Activated T-helper 1 cell treated with Interleukin-2 at 50 U/mL for 16 hours (primary cell): ENCODE measurements around the gene RASAL2.

Experiments
- DNase-seq: peaks from one replicate; pipeline ENCODE4 v3.0.0-alpha.2; 2020; ENCODE audit warnings: low read depth

The RASAL2 gene

DNA sequence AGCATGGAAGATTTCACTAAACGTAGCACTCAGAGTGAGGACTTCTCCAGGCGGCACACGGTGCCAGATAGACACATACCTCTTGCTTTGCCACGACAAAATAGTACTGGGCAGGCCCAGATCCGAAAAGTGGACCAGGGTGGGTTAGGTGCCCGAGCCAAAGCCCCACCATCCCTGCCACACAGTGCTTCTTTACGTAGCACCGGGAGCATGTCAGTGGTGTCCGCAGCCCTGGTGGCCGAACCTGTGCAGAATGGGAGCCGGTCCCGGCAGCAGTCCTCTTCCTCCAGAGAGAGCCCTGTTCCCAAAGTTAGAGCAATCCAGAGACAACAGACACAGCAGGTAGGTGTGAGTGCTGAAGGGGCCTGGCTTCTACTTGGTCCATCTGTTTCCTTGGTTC is 364.3 kb downstream of the RASAL2 start:
- DNase-seq, result no peak

GRCh38 chr1:178461104-178461503 is 367.2 kb downstream of the RASAL2 start:
- no peak for DNase-seq

GRCh38 chr1:178461701-178462100 is 367.8 kb downstream of the RASAL2 start:
- DNase-seq, result no peak

GRCh38 chr1:178464141-178464540 is 370.2 kb downstream of the RASAL2 start:
- DNase-seq, result no peak

DNA sequence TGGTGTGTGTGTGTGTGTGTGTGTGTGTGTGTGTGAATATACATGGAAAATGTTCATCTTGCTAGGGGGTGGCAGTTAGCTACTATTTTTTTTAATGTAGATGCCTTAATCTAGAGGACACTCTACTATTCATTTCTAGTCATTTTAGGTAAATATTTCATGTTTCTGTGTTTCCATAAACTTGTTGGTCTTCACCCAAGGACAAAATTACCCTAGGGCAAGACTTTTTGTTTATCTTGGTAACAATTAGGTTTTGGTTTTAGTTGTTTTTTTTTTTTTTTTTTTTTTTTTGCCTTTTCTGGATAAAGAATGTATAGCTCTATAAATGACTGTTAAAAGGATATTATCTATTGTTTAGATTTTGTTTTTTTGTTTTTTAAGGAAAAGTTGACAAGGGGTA is 370.7 kb downstream of the RASAL2 start:
- no peak for DNase-seq

DNA sequence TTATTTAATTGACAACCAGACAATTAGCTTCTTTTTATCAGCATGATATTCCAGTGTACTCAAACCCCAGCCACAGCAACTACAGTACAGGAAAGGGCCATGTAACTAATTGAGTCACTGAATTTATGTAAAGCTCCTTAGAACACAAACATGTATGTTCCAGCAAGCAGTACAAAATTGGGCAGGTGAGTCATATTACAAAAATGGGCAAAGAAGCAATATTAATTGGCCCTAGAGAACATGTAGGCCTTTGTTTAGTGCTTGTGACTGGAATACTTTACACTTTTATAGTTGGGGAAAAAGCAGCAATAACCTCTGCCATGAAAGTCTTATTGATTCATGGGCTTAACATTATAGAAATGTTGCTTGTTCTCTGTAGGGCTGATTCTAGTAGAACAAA is 371.1 kb downstream of the RASAL2 start:
- DNase-seq, result no peak

- no peak for DNase-seq
These were observed 373.9 kb downstream of the RASAL2 start for GRCh38 chr1:178467837-178468236.

GRCh38 chr1:178470411-178470960 is 376.6 kb downstream of the RASAL2 start:
- no peak for DNase-seq

DNA sequence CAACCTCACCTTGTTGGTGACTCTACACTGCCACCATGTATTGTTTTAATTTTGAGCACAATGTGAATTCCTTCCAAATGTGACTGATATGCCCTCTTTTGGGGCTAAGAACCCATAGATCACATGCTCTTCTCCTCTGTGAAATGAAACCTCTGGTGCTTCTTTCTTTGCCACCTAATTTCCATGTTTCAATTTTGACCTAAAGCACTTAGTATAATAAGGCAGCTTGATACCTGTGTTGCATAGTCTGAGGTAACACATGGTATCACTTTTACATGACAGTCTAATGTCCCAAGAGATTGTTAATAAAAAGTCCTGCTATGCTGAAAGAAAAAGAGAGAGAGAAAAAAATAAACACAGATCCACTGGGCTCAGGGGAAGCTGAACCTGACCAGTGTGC is 378.6 kb downstream of the RASAL2 start:
- DNase-seq, result no peak

DNA sequence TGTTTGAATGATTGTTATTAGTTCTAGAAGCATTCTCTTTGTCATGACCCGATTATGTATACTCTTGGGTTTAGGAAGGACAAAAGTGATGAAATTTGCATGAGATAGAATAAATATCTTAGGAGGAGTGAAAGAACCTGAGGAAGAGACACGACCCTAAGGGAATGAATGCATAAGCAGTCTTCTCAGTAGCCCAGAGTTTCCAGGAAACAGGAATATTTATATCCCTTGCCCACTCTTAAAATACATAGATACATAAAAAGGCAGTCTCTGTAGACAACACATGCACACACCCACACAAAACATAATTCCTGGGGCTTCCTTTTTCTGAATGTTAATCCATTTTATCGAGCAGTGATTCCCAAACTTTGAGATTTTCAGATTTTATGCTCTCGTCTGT is 383.5 kb downstream of the RASAL2 start:
- DNase-seq, result no peak

GRCh38 chr1:178477841-178478240 is 383.9 kb downstream of the RASAL2 start:
- no peak for DNase-seq

DNA sequence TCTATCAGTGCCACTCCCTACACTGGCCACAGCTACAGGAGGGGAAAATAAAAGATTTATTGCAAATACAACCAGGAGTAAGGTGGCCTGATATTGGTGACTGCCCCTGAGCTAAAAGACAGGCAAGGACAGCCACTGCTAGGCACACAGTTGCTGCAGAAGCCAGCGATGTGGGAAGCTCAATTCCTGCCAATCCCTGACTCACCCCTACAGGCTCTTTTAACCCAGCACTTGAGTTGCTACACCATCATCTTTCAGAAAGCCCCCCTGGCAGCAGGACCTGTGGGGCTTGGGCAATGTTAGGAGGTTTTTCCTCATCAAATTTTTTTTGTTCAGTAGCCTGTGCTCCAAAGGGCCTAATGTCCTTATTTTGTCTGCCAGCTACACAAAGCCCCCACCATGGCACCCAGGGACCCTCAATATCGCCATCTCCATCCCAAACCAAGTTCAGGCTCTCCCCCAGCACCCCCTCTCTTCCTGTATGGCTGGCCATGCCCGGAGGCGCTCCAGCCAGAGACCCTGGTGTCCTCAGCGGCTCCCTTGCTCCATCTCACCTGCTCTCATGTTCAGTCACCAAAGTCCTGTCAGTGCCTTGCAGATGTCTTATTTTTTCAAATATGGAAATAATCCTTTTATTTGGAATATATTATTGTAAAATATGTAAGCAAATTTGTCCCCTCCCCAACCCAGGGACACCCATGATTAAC is 389.5 kb downstream of the RASAL2 start:
- no peak for DNase-seq

DNA sequence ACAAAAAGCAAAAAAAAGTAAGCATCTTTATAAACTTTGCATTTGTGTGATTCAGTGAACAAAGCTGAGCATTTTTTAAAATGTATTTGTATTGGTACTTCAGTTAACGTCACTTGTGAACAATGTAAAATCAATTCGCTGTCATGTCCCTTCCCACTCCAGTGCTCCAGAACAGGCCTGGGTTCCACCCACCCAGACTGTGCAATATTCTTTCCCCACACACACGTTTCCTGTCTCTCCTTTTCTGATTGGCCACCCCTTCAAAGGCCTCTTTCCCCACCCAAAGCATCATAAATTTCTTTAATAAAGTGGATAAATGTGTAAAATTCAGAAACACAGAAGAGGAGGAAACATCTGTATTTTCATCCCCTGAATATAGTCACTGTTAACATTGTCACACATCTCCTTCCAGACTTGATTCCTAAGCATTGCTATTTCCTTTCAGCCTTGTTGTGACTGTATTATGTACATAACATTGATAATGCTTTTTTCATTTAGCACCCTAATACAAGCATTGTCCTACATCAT is 390.9 kb downstream of the RASAL2 start:
- DNase-seq, result no peak

- no peak for DNase-seq
These were observed 391.7 kb downstream of the RASAL2 start for GRCh38 chr1:178485541-178485981.

DNA sequence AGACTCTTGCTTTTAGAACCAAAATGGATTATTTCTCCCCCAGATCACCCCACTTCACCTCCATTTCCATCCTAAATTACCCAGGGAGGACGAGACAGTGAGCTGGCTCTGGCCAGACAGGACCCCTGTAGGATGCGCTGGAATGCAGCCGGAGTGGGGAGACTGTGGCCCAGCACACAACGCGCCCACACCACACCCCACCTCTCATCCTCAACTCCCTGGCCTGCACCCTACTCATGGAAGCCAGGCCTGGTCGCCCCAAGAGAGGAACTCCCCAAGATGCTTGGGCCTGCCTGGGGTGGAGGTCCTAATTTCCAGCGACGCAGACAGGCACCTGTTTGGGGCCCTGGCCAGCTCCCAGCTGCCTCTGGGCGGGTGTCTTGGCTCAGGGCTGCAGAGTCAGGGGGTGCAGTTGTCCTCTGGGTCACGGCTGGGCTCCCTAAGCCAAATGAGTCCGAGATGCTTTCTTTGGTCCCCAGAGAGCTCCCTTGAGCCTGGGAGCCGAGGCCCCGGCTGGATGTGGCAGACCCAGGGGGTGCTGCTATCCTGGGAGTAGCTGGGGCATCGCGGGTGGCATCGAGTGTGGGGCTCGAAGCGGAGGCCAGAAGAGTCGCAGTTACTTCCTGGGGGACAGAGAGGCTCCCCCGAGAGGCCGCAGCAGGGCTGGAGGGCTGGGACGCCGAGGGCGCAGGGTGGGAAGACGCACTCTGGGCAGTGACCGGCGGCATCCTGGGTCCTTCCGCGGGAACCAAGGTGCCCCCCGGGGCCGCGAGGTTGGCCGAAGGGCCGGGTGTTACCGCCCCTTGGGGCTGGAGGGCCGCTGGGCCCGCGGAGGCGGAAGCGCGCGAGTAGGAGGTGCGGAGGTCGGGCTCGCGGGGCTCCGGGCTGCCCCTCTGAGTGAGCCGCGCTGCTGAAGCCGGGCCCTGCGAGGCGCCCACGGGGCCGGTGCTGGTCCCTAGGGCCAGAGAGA is 392.5 kb downstream of the RASAL2 start:
- DNase-seq, result no peak

GRCh38 chr1:178487070-178487615 is 393.2 kb downstream of the RASAL2 start:
- no peak for DNase-seq

DNA sequence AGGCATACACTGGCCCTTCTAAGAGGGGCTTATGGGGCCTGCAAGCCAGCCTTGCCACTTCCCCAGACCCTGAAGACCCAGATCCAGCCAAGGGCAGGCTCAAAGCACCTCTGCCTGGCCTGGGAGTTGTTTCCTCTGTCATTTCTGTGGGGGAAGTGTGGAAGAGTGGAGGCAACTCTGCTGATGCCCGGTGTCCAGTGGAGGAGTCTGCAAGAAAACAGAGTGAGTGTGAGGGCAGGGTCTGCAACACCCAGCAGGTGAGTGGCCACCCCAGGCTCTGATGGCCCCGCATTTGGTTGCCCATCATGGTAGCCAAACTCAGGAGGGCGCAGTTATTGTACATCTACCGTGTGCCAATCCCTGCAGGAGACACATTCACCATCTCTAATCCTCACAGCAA is 394.5 kb downstream of the RASAL2 start:
- DNase-seq, result no peak

DNA sequence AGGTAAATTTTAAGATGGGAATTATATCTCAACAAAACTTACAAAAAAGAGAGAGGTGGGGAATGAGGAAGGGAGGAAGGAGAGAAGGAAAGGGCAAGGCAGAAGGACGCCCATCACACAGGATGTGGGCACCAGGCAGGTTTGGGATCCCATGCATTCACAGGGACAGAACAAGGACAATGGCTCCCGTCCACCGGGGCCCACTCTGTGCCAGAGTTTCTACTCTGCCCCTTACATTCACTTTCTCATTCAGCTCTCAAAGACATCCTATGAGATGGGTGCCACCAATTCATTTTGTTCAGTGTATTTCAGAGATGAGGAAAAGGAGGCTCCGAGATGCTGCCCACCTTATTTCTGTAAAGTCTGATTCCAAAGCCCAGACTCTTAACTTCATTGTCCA is 395.5 kb downstream of the RASAL2 start:
- no peak for DNase-seq

GRCh38 chr1:178490136-178490535 is 396.2 kb downstream of the RASAL2 start:
- DNase-seq, result no peak

GRCh38 chr1:178490967-178491366 is 397.1 kb downstream of the RASAL2 start:
- DNase-seq, result no peak

GRCh38 chr1:178491721-178492120 is 397.8 kb downstream of the RASAL2 start:
- no peak for DNase-seq

- DNase-seq, result no peak
These were observed 398.4 kb downstream of the RASAL2 start for GRCh38 chr1:178492341-178492740.
